Lung microvascular endothelial cell (primary cell): Measurements from ENCODE around the gene NFATC2. TPM values are rescaled to one million over a fixed set of nuclear protein-coding genes. Genes with fewer than 3 reads are reported as not detected.
A peak's percentile ranks its signal among the peaks of the same experiment; 100 is the strongest.
"Not testable (repeated sequence)": the region's sequence is repeated elsewhere in the genome, so short reads cannot be mapped to it uniquely, and the experiment has no call there.

Experiments used
- DNase-seq, 2 donors: peaks; one replicate each; pipeline versions ENCODE4 v3.0.0 to v3.0.0-alpha.2; 2010; ENCODE audit warnings: low read depth in 2 of 2
- total RNA-seq: library from RNA; depleted of rRNA; stranded (reverse); fragments of >200 nt; gene quantifications from 2 replicates; pipeline ENCODE4 v1.2.1, GENCODE V29; 2014

Gene NFATC2
- total RNA-seq, 1 donor from 2014 or later = 4.8 TPM

DNA sequence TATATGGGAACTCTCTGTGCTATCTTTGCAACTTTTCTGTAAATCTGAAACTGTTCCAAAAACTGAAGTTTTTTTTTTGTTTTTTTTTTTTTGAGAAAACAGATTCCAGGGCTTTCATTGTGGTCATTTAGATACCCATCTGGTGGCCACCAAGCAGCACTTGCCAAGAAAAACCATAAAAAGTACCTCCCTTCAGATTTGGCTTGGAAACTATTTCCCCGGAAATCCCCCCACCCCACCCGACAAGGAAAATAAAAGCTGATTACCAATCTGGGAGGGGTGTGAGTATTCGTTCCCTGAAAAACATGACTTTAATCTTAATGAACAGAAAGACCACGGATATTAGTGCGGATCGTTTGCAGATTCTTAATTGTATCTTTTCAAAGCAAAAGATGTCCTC, 1.9 kb downstream of the NFATC2 start:
- DNase-seq = peak in 1 of 2 donors; percentile 80

DNA sequence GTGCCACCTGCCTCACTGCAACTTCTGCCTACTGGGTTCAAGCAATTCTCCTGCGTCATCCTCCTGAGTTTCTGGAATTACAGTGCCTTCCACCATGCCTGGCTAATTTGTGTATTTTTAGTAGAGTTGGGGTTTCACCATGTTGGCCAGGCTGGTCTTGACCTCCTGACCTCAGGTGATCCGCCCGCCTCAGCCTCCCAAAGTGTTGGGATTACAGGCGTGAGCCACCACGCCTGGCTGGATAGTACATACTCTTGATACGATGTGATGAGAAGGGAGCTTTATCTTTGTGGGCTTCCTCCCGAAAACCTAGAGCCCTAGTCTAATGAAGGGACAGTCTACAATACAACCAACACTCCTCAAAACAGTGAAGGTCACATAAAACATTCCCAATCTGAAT, 2.4 kb downstream of the NFATC2 start:
- DNase-seq = not testable (repeated sequence)

DNA sequence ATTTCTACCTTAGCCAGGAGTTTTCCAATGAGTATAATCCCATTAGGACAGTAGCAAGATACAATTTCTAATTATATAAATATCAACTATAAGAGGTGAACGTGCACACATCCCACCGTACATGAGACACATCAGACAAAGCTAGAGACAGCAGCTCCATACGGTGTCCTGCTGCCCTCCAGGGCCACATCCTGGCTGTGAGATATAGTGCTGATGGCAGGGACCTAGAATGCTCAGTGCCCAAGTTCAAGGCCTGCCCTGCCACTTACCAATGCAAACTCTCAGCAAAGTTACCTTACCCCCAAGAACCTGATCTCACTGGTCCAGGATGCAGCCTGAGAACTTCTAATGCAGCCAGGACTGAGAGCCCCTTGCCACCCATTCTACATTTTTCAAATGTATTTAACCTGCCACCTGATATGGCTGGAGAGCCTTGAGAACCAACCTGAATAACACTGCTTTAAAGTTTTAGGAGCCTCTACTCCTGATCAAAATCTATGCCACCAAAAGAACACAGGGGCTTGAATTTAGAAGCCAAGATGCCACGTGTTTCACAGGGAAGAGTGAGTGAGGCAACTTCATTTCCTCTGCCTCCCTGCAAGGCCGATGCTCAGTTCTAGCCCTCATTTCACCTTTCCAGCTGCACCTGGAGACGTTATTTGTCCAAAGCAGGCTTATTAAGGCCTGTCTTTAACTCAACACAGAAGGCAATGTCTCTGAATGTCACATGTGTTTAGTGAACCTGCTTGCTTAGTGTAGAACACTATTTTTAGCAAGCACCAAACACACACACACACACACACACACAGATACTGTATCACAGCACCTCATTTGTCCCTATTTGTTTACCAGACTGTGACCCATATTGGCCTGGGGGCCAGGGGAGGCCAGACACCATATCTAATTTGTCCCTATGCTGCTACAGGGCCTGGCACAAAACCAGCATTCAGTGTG, 6.1 kb downstream of the NFATC2 start:
- DNase-seq = no peak

DNA sequence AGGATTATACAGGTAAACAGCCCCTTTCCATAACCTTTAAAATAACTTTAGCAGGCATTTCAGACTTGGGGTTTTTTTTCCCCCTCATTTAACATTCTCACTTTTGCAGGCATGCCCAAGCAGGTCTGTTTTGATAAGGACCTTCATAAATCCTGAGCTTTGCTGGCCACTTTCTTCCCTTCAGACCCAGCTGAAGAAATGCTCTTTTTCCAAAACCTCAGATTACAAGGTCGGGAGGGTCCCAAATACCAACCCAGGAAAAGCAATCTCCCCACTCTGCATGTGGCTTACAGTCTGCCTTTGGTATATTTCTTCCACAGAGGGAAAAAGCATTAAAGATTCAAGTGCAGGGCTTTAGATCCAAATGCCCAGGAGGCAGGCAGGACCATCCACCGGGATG, 6.8 kb downstream of the NFATC2 start:
- DNase-seq = no peak

DNA sequence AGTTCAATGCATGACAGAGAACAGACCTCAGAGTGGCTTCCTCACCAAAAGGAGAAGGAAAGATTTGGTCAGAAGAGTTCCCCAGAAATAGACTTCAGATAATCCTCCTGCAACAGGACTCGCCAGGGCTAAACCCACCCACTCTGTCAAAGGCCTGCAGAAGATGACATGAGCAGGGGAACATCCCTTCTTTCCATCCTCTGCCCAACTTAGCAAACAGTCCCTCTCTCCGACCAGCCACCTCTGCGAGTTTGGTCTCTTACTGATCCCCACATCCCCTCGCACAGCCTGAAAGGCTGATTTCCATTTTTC, 7.5 kb downstream of the NFATC2 start:
- DNase-seq = no peak

DNA sequence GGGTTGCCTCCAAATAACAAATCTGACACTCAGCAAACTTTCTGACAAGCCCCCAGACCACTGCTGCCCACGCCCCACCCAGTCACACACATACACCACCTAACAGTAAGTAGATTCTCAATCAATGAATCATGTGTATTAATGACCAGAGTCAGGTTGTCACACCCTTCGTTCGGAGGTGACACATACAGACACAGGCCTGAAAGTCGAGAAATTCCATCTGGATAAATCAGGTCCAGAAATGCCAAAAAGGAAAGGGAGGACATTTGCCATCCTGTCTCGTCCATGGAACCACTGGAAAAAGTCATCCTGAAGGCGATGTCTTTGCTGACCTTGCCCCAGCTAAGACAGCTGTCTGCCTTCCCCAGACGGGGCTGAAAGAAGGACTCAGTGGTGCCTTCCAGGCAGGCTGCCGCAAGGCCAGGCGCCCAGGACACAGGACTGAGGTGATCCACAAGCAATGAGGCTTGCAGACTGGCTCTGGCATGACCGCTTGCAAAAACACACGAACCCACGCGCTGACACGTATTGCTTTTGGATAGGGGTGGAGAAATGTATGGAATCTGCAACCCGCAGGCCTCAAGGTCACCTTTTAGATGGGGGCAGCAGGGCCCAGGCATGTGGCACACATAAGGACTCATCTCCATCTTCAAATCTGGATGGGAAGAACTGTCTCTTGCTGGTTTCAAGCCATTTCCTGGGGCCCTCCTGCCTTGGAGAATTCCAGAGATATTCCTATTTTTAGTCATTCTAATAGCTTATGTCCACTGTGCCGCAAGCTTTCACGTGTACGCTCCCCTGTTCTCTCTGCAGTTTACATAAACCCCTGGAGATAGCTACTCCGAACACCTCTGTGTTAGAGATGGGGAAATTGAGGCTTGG, 9.0 kb downstream of the NFATC2 start:
- DNase-seq = peak in 1 of 2 donors; percentile 37

DNA sequence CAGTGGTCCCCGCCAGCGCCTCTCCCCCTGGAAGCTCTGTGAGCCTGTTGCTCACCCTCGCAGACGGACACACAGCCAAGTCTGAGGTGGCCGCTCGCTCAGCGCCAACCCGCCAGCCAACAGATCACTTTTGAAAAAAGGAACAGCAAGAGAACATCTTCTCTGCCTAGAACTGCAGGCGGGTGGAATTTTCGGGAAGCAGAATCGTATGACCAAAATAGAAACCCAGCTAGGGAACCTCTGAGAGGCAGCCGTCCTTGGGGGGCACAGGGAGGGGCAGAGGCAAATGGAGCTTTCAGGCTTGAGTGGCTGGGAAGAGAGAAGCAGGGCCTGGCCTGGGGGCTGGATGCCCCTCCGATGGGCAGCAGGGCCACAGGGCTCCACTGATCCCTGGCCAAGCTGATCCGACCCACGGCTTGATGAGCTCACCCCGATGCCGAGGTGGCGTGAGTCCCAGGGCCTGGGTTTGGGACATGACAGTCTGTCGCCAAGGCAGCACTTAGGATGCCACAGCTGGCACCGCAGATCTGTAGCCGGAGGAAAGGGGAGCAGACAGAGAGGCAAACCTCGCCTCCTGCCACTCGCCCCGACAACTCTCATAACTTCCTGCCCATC, 9.8 kb downstream of the NFATC2 start:
- no peak for DNase-seq

DNA sequence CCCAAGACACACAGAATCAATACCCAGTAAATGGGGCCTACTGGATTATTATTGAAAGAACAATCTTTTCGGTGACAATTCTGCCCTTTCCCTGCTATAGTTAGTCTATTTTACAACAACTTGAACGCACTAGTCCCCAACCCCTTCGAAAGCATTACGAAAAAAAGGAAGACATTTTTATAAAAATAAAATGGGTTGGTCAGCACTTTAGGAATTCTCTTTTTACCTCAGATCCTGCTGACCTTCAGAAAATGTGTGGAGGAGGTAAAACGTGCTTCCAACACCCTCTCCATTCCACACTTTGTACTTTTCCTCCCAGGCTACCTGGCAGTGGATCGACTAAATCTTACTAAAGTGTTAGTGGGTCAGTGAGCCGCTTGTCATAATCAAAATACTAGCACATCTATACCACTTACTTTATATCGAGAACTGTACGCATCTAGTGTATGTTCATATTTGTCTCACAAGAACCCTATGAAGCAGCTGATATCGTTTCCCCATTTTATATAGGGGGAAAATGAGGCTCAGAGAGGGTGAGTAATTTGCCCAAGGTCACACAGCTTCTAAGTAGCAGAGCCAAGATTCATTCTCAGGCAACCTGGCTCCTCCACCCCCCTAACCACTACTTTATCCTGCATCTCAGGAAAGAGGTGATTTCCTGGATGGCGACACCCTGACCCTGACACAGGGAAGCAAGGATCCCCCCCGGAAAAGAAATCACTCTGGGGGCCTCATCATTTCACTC, 10.6 kb downstream of the NFATC2 start:
- no peak for DNase-seq

DNA sequence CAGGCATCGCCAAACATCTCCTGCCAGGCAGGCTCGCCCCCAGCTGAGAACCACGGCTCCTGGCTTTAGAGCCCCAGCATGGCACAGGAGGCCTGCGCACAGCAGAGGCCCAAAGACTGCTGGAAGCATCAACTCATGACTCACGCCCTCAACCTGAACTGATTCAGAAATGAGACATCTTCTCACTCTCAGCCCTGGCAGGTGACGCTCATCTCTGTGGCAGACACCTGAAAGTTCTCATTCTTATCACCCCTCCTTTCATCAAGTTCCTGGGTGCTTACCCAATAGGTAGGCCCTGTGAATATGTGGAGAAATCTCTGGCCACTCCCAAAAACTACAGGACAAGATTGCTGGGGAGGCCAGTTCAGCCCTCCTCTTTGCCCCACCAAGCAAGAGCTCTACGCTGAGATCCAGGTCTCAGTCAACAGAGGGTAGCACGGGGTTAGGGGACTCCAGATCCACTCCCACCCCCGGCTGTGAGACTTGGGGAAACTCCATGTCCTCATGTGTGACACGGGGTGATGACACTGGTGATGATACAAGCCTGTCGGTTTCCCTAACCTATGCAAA, 11.3 kb downstream of the NFATC2 start:
- no peak for DNase-seq

DNA sequence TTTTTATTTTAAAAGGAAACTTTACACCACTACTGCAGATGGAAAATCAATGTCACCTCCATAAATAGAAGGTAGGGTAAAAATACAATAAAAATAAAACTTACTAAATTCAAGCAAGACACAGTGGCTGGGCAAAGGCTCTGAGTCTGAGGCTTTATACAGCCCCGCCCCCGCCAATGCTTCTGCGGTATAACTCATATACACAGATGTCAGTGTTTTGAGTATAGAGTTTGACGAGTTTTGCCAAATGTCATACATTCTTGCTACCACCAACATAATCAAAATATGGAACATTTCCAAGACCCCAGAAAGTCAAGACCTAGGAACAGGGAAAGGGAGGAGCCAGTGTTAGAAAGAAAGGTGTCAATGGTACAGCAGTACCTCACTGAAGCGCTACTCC, 12.8 kb downstream of the NFATC2 start:
- no peak for DNase-seq

DNA sequence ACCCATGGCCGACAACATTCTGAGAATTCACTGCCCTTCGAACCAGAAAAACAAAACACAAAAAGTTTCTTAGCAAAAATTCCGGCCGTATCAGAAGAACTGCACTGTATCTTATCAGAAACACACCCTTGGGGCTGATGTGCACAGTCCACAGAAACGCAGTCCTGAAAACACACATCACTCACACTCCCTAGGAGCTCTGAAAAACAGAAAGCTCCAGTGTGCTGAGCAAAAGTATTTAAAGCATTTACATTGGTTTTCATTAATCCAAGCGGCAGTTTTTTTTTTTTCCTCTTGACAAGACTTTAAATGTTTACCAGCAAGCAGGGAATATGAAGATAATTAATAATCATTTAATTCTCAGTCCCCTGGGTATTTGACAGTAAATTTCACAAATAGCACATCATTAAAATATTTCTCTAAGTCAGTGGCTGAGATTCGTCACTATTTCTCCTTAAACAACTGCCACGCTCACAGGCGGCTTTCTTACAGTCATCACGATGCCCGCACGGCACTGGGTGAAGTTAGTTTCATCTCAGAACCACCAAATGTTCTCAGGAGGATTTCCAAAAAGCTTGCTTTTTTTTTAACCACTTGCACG, 13.3 kb downstream of the NFATC2 start:
- no peak for DNase-seq

DNA sequence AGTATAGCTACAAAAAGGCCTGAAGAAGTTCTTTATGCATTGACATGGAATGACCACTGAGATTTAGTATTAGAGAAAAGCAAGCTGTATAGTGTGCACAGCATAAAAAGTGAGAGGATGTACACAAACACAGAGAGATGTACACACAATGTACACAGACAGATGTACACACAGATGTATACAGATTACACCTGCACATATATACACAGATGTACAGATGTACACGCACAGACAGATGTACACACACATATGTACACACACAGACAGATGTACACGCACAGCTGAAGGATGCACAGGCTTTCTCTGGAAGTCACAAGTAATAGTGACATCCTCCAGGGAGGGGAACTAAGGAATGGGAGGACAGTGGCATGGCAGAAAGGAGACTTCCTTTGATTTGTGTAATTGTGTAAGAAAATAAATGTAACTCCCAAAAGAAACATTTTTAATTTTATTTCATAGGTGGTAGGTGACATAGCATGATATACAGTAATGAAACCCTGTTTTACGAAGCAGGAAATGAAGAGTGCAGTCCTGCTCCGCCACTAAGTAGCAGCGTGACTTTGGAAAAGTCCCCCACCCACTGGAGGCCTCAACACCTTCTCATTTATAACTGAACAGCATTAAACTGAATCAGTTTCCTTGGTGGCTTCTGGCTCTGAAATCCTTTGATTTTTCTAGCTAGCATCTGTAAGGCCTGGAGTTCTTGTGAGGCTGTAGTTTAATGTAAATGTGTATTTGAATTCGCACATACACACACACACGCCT, 14.1 kb downstream of the NFATC2 start:
- no peak for DNase-seq

DNA sequence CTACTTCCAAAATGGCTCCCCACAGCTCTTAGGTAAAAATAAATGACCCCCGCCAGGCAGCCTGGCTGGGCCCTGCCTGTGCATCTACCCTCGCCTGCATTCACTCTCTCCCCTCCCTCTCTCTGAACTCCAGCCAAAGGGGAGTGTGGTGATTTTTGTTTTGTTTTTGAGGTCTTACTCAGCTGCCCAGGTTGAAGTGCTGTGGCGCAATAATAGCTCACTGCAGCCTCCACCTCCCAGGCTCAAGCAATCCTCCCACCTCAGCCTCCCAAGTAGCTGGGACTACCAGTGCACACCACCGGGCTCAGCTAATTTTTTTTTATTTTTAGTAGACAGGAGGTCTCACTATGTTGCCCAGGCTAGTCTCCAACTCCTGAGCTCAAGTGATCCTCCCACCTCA, 15.8 kb downstream of the NFATC2 start:
- no peak for DNase-seq

DNA sequence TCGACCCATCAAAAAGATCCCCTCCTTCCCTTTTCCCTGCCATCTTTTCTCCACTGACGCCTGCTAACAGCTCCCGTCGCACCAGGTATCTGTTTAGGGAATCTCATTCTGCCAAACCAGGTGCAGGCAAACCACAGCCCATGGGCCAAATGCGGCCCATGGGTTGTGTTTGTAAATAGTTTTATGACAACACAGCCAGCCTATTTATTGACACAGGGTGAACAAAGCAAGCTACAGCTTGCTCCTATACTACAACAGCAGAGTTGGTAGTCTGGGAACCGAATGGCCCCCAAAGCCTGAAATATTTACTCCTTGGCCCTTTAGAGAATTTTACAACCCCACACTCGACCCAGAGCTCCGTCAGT, 16.4 kb downstream of the NFATC2 start:
- no peak for DNase-seq

DNA sequence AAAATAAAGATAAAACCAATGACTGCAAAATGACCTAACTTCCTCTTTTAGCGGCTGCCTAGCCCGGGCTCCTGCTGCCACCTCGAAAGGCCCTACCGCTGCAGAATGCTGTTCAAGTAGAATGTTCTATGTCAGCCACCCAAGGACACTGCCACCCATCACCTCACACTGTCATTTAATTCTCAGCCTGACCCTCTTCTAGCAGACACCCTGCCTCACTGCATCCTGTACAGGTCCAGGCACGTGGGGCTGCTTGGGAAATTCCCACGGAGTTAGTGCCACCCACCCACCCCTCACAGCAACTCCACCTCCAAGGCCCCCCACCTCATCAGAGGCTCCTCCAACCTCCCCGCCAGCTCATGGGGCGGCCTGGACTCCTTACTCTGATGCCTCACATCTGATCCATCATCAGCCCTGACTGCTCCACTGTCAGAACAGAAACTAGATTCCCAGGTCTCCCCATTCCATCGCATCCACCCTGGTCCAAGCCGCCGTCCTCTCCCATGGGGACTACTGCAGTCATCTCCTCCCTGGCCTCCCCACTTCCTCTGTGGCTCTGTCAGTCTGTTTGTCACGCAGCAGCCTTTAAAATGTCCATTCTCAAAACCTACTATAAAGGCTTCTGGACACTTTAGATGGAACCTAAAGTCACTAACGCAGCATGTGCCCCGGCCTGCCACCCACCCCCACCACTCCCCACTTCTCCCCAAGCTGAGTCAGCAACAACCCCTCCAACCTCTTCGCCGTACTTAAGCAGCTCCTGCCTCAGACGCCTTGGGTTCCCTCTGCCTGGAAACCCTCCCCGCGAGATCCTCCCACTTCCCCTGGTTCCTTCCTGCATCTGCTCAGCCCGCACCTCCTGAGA, 17.0 kb downstream of the NFATC2 start:
- DNase-seq = peak in 1 of 2 donors; percentile 58

DNA sequence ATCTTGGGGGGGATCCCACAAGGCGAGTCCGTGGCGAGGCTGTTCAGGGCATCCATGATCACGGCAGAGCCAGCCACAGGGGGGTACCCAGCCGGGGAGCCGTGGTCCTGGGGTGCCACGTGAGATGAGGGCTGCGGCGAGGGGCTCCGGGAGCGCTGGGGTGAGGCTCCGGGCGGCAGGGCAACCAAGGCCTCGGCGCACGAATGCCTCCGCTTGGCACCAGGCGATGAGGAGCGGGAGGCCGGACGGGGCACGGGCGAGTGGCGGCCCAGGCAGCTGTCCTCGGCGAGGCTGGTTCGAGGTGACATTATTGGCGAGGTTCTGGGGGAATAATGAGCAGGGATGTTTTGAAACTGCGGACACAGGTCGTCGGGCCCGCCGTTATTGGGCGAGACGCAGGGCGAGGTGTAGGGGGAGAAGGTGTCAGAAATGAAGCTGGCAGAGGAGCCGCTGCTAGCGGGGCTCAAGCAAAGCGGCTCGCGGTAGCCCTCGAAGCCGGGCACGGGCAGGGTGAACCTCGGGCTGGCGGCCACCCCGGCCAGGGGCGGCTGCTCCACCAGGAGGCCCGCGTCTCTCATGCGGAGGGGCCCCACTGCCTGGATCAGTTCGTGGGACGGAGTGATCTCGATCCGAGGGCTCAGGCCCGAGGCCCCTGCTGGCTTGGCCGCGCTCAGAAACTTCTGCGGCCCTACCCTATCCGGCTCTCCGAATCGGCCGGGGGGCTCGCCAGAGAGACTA, 19.1 kb downstream of the NFATC2 start:
- DNase-seq = no peak

DNA sequence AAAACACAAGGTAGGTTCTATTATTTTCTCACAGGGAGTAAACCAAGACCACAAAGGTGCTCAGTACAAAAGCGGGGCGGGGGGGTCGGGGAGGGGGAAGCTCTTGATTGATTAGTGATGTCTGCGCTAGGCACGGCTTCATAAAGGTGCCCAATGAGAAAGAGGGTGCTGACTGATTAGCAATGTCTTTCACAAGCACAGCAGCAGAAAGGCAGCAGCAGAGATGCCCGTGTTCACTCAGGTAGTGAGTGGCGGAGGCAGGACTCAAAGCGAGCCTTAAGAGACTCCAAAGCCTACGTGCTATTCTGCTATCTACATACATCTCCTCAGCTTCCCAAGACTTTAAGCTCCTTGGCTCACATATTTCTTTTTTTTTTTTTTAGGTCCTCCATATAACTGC, 20.3 kb downstream of the NFATC2 start:
- DNase-seq = no peak

DNA sequence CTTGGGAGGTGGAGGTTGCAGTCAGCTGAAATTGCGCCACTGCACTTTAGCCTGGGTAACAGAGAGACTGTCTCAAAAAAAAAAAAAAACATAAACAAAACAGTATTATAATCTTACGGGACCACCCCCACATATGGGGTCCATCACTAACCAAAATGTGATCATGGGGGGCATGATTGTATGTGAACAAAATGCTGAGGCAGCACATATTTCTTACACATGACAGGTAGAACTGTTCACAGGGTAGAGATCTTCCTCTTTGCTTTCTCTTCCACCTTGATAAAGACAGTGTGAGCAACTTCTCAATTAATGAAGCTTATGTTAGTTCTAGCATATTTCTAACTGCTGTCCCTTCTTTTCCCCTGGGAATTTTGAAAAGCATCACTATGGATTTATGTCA, 24.7 kb downstream of the NFATC2 start:
- no peak for DNase-seq
